Stimulated activated CD4-positive, alpha-beta T cell treated with anti-CD3 and anti-CD28 coated beads, TNF-alpha, amount 100 ng/mL, for 1 hour (primary cell): ENCODE results near the gene FGFR1OP2.

Experiments
- DNase-seq, 3 donors: peaks; one replicate each; pipeline ENCODE4 v3.0.0-alpha.2; 2020; ENCODE audit warnings: low read depth in 3 of 3, low spot score in 1 of 3

The FGFR1OP2 gene

DNA sequence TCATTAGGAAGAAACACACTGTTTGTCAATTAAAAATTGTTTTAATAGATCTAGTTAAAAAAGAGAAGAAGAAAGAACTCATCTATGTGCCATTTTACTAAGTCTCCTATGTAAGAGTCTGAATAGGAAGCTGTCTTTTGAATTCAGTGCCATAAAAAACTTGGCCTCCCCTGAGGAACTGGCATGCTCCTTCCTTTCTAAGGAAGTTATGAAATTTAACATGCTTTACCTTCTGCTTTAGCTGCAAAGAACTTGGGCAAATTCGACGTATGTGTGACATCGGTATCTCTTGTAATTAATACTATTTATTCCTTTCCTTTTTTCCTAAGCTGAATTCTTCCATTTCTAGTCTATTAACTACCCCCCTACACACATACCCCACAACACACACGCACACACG lies 63.4 kb downstream of the FGFR1OP2 start:
- DNase-seq: no peak

DNA sequence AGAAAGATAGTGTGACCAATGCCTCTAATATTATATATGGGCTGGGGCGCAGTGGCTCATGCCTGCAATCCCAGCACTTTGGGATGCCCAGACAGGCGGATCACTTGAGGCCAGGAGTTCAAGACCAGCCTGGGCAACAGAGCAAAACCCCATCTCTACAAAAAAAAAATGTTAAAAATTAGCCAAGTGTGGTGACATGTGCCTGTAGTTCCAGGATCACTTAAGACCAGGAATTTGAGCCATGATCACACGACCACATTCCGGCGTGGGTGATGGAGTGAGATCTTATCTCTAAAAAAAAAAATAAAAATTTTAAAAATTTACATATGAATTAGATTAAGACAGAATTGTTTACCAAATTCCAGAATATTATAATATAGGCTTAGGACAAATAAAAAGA lies 63.9 kb downstream of the FGFR1OP2 start:
- DNase-seq: no peak

DNA sequence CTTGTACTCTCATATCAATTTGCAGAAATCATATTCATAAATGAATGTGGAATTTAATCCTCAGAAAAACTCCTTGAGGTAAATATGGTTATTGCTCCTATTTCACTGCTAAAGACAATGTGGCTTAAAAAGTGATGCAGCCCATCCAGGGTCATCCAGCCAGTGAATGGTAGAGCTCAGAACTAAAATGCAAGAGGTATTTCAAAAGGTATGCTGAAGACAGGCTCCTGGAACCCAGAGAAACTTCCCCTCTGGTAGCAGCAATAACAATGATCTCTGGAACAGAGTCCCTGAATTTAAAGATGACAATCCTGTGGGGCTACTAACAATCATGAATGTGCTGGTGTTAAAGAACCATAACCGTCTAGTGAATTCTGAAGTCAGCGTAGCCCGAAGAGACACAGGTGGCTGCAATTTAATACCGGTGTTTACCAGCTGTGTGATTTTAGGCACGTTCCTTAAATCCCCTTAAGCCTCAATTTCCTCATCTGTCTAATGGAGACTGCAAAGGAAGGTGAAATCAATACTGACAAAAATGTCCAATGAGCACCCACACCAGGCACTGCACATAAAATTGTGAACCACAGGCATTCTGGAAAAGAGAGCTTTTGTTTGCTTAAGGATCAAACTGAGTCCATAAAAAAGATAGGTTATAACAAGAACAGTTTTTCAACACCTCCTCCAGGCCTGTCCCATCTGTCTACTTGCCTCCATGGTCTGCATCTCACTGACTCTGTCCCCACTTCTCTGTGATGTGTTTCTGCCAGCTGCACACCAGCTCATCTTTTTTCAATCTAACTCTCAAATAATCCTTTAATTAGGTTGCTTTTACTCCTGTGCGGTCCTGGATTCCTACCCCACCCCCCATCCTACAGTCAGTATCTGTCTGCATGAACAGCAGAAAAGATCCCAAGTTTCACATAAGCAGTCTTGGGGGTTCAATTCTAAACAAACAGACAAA lies 65.4 kb downstream of the FGFR1OP2 start:
- no peak for DNase-seq

DNA sequence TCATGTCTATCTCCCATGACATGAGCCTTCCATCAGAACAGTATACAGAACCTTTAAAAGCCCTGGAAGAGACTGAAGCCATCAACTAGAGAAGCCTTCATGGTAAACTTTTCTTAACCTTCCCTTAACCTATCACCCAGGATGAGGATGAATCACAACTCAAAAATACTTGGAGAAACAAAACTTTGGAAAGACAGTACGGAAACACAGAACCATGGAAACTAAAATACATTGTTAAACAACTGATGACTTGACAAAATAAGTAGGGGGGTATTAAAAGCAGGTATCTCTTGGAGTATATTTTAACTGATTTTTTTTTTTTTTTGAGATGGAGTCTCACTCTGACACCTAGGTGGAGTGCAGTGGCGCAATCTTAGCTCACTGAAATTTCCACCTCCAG lies 67.2 kb downstream of the FGFR1OP2 start:
- no peak for DNase-seq

DNA sequence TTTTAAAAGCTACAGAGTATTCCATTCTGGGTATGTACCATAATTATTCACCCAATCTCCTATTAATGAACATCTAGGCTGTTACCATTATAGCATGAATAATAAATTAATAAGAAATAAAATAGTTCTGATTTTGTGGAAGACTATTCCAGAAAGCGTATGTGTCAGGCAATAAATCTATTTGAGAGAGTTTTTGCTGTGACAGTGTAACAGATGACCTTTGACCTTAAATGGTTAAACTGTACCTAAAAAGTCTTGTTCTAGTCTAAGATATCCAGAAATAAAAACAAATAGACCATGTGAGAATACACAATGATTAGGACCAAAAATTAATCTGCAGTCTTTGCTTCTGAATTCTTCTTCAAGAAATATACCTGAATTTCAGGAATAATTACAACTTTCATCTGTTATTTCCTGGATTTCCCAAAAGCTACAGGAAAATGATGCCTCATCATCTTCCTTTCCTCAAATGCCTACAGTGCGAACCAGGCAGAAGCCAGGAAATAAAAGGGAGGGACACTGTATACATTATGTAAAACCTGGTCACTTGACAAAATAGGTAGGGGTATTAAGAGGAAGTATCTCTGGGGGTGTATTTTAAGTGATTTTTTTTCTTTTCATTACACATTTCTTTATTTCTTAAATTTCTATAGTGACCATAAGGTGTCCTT lies 68.7 kb downstream of the FGFR1OP2 start:
- no peak for DNase-seq

DNA sequence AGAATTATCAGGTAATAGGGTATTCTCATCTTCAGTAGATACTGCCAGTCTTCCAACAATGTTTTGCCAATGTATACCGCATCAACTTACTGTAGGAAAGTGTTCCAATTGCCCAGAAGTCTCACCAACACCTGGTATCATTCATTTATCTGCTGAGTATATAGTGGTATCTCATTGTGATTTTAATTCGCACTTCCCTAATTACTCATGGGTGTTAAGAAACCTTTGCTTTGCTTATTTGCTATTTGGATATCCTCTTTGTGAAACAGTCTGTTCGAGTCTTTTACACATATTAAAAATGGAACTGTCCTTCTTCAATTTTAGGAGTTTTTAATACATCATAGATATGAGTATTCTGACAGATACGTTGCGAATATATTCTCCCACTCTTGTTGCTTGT lies 69.8 kb downstream of the FGFR1OP2 start:
- DNase-seq: no peak

DNA sequence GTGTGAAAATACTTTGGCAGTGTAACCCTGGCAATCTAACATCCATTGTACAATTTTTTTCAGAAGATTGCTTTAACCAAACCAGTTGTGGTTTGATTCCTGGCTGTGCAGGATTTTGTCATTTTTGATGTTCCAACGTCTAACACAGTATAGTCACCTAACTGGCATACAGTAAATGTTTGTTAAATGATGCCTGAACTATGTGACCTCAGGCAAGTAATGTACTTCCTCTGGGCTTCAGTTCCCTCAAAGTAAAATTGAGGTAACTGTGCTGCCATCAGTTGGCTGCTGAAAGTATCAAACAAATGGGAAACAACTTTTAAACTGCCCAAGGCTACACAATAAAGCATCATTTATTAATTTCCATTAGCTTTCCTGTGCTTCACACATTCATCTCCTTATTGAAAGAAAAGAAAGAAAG lies 71.6 kb downstream of the FGFR1OP2 start:
- DNase-seq: no peak

DNA sequence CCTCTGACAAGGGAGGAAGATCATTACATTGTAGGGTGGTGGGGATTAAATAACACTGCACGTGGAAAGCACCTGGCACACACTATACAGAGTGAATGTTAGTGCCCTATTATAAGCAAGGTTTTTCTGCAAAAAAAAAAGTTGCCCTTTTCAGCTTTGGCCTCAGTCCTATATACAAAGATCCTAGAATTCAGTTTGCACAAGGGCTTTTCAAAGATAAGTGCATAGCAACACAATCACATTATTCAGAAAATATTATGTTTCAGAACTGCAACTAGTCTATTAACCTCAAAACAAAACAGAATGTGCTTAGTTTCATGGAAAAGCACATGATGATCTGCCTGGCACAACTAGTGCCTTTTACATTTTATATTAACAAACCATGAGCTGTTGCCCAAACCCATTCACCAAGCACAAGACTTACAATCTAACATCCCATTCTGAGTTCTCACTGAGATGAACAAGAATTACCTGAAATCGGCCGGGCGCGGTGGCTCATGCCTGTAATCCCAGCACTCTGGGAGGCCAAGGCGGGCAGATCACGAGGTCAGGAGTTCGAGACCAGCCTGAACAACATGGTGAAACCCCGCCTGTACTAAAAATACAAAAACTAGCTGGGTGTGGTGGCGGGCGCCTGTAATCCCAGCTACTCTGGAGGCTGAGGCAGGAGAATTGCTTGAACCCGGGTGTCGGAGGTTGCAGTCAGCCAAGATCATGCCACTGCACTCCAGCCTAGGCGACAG lies 74.1 kb downstream of the FGFR1OP2 start:
- no peak for DNase-seq

DNA sequence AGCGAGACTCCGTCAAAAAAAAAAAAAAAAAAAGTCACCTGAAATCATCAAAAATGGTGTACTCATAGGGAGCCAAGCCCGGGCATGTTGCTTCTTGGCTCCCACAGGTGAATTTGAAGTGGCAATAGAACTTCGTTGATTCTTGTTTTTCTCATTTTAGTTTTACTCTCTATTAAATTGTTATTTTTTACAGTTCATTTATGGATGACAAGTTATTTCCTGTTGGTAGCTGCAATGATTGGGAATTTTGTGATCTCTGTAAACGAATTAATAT lies 74.6 kb downstream of the FGFR1OP2 start:
- no peak for DNase-seq

DNA sequence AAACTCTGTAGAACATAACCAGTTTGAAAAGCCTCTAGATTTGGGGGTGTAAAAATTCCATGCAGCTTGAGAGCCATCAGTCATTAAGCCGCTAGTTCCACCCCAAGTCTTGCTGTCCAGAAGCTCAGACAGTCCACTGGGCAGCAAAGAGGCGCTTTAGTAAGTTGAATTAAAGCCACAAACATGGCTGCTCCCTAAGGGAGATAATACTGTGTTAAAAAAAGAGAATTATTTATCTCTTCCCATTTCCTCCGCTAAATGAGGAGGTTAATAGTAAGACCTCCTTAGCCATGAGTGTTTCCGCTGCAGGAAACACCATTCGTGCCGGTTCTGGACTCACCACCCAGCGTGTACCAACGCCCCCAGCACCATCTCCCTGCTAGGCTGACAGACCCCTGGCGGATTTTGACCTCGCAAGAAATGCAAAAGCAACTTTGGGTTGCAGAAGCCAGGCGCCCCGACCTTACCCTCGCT lies 75.4 kb downstream of the FGFR1OP2 start:
- peak in 1 of 3 donors; percentile 16 for DNase-seq

DNA sequence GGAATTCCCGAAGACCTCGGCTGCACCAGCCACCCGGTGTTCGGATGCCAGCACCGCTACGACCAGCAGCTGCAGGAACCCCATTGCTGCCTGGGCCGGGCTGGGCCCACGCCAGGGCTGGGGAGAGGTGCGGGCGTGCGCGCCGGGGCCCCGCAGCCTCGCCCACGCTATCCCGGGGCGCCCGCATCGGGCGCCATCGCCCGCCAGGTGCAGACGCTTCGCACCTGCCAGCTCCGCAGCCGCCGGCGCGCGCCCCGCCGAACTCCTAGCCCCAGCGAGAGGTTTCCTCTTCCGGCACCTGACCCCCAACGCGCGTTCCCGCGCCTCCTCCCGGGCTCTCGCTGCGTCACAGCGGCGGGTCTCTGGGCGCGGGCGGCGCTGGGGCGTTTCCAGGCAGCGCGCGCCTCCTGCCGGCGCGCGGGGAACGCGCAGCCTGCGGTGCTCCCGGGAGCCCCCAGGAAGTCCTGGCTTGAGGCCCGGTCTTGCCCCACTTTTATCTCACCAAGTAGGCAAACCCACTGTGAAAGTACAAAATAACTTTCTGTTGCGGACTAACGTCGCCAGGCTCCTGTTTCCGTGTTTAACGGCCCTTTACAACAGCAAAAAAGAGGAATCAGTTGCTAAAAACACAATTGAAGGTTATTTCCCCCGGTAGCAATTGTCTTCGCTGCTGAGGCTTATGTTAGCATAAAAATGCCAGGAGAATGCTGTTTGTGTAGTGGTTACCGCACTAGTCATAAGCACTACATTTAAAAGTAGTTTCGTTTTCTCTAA lies 76.0 kb downstream of the FGFR1OP2 start, which contains the start of gene TM7SF3:
Gene TM7SF3, minus strand, starts transcription at position 300 of the 774 bp plus-strand sequence. Its CDS starts 216 bp downstream, at position 84.
- peak; percentile 84 to 91 (median 88) for DNase-seq

DNA sequence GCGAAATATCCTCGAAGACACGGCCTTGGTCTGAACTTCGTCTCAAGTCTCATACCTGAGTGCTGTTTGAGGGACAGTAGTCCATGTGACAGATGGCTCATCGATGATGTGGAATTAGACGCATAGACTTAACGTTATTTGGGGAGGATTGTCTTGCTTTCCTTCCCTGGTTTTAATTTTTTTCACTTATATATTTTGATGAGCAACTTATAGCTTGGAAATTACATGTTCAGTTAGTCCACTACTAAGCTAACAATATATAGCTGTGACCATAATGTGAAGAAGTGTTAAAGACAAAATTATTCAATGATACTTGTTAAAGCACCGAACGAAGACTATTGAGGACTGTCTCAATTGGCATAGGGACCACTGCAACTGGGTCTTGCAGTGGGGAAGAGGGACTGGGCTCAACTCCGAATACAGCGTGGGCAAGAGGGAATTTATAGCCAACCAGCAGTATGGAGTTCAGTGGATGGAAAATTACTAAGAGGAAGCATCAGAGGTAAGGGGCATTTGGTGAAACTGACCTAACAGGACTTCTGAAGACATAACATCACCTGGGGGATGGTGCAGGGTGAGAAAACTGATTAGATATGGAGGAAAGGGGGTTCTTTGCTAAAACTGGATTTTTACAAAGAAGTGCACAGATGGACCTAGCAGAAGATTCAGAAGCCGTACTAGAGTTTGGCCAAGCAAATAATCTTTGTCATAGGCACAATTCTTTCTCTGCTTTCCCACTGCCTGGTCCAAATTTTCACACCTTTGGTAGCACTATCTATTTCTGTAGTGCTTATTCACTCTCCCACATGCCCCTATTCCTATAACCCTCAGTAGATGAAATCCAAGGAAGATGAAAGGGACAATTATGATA lies 76.8 kb downstream of the FGFR1OP2 start:
- no peak for DNase-seq

DNA sequence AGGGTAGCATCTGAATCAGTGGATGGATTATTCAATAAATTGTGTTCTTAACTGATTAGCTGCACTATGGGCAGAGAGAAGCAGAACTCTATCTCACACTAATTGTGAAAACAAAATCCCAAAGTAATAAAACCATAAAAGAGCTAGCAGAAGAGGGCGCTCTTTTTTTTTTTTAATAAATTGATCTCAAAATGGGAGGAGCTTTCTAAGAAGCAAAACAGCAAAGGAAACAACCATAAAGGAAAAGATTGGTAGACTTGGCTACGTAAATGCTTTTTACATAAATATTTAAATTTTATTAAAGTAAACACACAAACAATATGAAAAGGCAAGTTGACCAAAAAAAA lies 77.4 kb downstream of the FGFR1OP2 start:
- no peak for DNase-seq
